H9 (cell line): ENCODE data around the gene MYT1. TPM values are rescaled to one million over a fixed set of nuclear protein-coding genes. Genes with fewer than 3 reads are reported as not detected.
A peak's percentile ranks its signal among the peaks of the same experiment; 100 is the strongest.

Source experiments
- DNase-seq: peaks from one replicate; pipeline ENCODE4 v3.0.0-alpha.2; 2017
- H2AFZ ChIP-seq: one replicate; pipeline ENCODE4 v1.6.1; 2013; ENCODE audit warnings: mild to moderate bottlenecking, low read length, control low read depth, moderate library complexity
- H2AK5ac ChIP-seq: 2 replicates; pipeline ENCODE4 v1.6.1; 2013; ENCODE audit warnings: low read length, control low read depth, mixed read lengths; ENCODE audit not compliant: insufficient read length
- H2BK120ac ChIP-seq: one replicate; pipeline ENCODE4 v1.6.1; 2013; ENCODE audit warnings: low read depth, mild to moderate bottlenecking, low read length, control low read depth, inconsistent platforms; ENCODE audit not compliant: poor library complexity, severe bottlenecking
- H2BK12ac ChIP-seq: 2 replicates; pipeline ENCODE4 v1.6.1; 2013; ENCODE audit warnings: low read length, control low read depth, mixed read lengths, low read depth; ENCODE audit not compliant: insufficient read length
- H2BK15ac ChIP-seq: 2 replicates; pipeline ENCODE4 v1.6.1; 2013; ENCODE audit warnings: low read depth, low read length, control low read depth
- H2BK20ac ChIP-seq: one replicate; pipeline ENCODE4 v1.6.1; 2013; ENCODE audit warnings: low read depth, mild to moderate bottlenecking, low read length, control low read depth, inconsistent platforms; ENCODE audit not compliant: poor library complexity, severe bottlenecking
- H2BK5ac ChIP-seq: 2 replicates; pipeline ENCODE4 v1.6.1; 2013; ENCODE audit warnings: low read length, control low read depth, mixed read lengths; ENCODE audit not compliant: insufficient read length
- H3K14ac ChIP-seq: 2 replicates; pipeline ENCODE4 v1.6.1; 2013; ENCODE audit warnings: low read length, control low read depth; ENCODE audit not compliant: insufficient read depth
- H3K18ac ChIP-seq: 2 replicates; pipeline ENCODE4 v1.6.1; 2013; ENCODE audit warnings: low read depth, mild to moderate bottlenecking, mixed read lengths, low read length, control low read depth; ENCODE audit not compliant: insufficient read length
- H3K23ac ChIP-seq: 2 replicates; pipeline ENCODE4 v1.6.1; 2013; ENCODE audit warnings: low read length, control low read depth, mixed read lengths, low read depth; ENCODE audit not compliant: insufficient read length
- H3K23me2 ChIP-seq: 2 replicates; pipeline ENCODE4 v1.6.1; 2013; ENCODE audit warnings: low read depth, mild to moderate bottlenecking, mixed read lengths, low read length, control low read depth; ENCODE audit not compliant: insufficient read length, poor library complexity, severe bottlenecking
- H3K27ac ChIP-seq: 2 replicates; pipeline ENCODE4 v1.5.1; 2013; ENCODE audit warnings: low read length, control low read depth, mixed read lengths, low read depth; ENCODE audit not compliant: insufficient read length
- H3K27me3 ChIP-seq: 2 replicates; pipeline ENCODE4 v1.6.1; 2013; ENCODE audit warnings: low read length, control low read depth, inconsistent platforms; ENCODE audit not compliant: insufficient read depth
- H3K4ac ChIP-seq: 2 replicates; pipeline ENCODE4 v1.6.1; 2013; ENCODE audit warnings: low read depth, mild to moderate bottlenecking, control low read depth, inconsistent platforms, low read length, moderate library complexity
- H3K4me1 ChIP-seq: 2 replicates; pipeline ENCODE4 v1.6.1; 2013; ENCODE audit warnings: low read length, control low read depth, inconsistent platforms; ENCODE audit not compliant: insufficient read depth
- H3K4me2 ChIP-seq: 2 replicates; pipeline ENCODE4 v1.6.1; 2013; ENCODE audit warnings: low read length, control low read depth, mixed read lengths; ENCODE audit not compliant: insufficient read length, insufficient read depth
- H3K56ac ChIP-seq: 2 replicates; pipeline ENCODE4 v1.6.1; 2013; ENCODE audit warnings: low read depth, mild to moderate bottlenecking, mixed read lengths, low read length, control low read depth; ENCODE audit not compliant: insufficient read length
- H3K79me1 ChIP-seq: 2 replicates; pipeline ENCODE4 v1.6.1; 2013; ENCODE audit warnings: low read depth, mild to moderate bottlenecking, moderate library complexity, low read length, control low read depth, inconsistent platforms; ENCODE audit not compliant: insufficient read depth, poor library complexity, severe bottlenecking
- H3K79me2 ChIP-seq: 2 replicates; pipeline ENCODE4 v1.6.1; 2013; ENCODE audit warnings: low read length, control low read depth, inconsistent platforms; ENCODE audit not compliant: insufficient read depth
- H3K9ac ChIP-seq: 2 replicates; pipeline ENCODE4 v1.6.1; 2013; ENCODE audit warnings: low read length, control low read depth, mixed read lengths; ENCODE audit not compliant: insufficient read length; ENCODE audit errors: extremely low read depth
- H3K9me3 ChIP-seq: one replicate; pipeline ENCODE4 v1.6.1; 2013; ENCODE audit warnings: low read depth, low read length, inconsistent platforms; ENCODE audit not compliant: control insufficient read depth
- H3T11ph ChIP-seq: one replicate; pipeline ENCODE4 v1.6.1; 2013; ENCODE audit warnings: mild to moderate bottlenecking, low read length, control low read depth, inconsistent platforms
- H4K20me1 ChIP-seq: one replicate; pipeline ENCODE4 v1.6.1; 2013; ENCODE audit not compliant: control insufficient read depth, insufficient read length, insufficient read depth
- H4K5ac ChIP-seq: 2 replicates; pipeline ENCODE4 v1.6.1; 2013; ENCODE audit warnings: low read depth, mild to moderate bottlenecking, mixed read lengths, low read length, control low read depth; ENCODE audit not compliant: insufficient read length
- H4K8ac ChIP-seq: replicated peaks from 2 replicates; pipeline ENCODE4 v1.6.1; 2013; ENCODE audit warnings: low read length, control low read depth, mixed read lengths, low read depth; ENCODE audit not compliant: insufficient read length
- H4K91ac ChIP-seq: 2 replicates; pipeline ENCODE4 v1.6.1; 2013; ENCODE audit warnings: low read depth, mild to moderate bottlenecking, moderate library complexity, mixed read lengths, low read length, control low read depth; ENCODE audit not compliant: insufficient read length
- H3K27ac Mint-ChIP-seq, 3 experiments: 2 replicates in 2 of 3; 3 replicates in 1 of 3; pipeline ENCODE4 v1.8.0; 2020 to 2021; ENCODE audit warnings: mixed read lengths in 3 of 3, mild to moderate bottlenecking in 1 of 3, moderate library complexity in 1 of 3
- H3K27me3 Mint-ChIP-seq: 2 replicates; pipeline ENCODE4 v1.8.0; 2021; ENCODE audit warnings: low read depth, mild to moderate bottlenecking, moderate library complexity, mixed read lengths
- H3K36me3 Mint-ChIP-seq, 3 experiments: 2 replicates in 2 of 3; 3 replicates in 1 of 3; pipeline ENCODE4 v1.8.0; 2020 to 2021; ENCODE audit warnings: low read depth in 3 of 3, mixed read lengths in 3 of 3; ENCODE audit not compliant: insufficient read depth in 1 of 3
- H3K4me1 Mint-ChIP-seq, 2 experiments: 2 replicates each; pipeline ENCODE4 v1.8.0; 2020; ENCODE audit warnings: mixed read lengths in 2 of 2
- H3K4me3 Mint-ChIP-seq, 2 experiments: 2 replicates in 1 of 2; 3 replicates in 1 of 2; pipeline ENCODE4 v1.8.0; 2020 to 2021; ENCODE audit warnings: mild to moderate bottlenecking in 2 of 2, mixed read lengths in 2 of 2, moderate library complexity in 1 of 2
- H3K9me3 Mint-ChIP-seq, 2 experiments: 2 replicates in 1 of 2; 3 replicates in 1 of 2; pipeline ENCODE4 v1.8.0; 2020; ENCODE audit warnings: mild to moderate bottlenecking in 2 of 2, mixed read lengths in 2 of 2, moderate library complexity in 1 of 2
- CTCF ChIP-seq: fragments of 200-600 bp; sonication (generic); conservative IDR thresholded peaks from 3 replicates; pipeline ENCODE4 v1.8.0; 2021; ENCODE audit warnings: antibody characterized with exemption, mild to moderate bottlenecking
- WGBS: extraction: QIAGEN DNeasy Blood & Tissue Kit; methylation state at CpG from one replicate; pipeline ENCODE4 v1.1.7; 2013; ENCODE audit warnings: missing lambda C conversion rate, low lambda C conversion rate, mixed read lengths; ENCODE audit not compliant: insufficient read length; ENCODE audit errors: extremely low coverage; 5-methylcytosine and 5-hydroxymethylcytosine counted together
- total RNA-seq: library from RNA; stranded (reverse); gene quantifications from 2 replicates; pipeline ENCODE4 v1.2.1, GENCODE V29; 2021

MYT1 gene
- total RNA-seq, 1 experiment from 2014 or later = 0.79 TPM

- Mint-ChIP-seq H3K9me3 (no peaks in the 10 kb centered on the region), H3K4me3 (no peak overlapping the region; a peak in 1 of 5 replicates), H3K27me3 (peaks cover 38% of the 10 kb centered on the region), H3K36me3 (no peaks in the 10 kb centered on the region), H3K27ac (peak overlapping the region in 2 of 3 experiments; percentile 53 to 94; a peak in 3 of 7 replicates), H3K4me1 (peaks cover 48 to 53% of the 10 kb centered on the region in 2 experiments)
- no peak overlapping the region for H4K8ac ChIP-seq
- H3K9ac ChIP-seq = no peak overlapping the region
- H3K4me2 ChIP-seq = no peak overlapping the region
- no peak overlapping the region for H2BK12ac ChIP-seq
- no peak overlapping the region for H2BK15ac ChIP-seq
- DNase-seq = no peak
- no peaks in the 10 kb centered on the region for H4K20me1 ChIP-seq
- no peak overlapping the region for H2AFZ ChIP-seq
- no peaks in the 10 kb centered on the region; the same call in 1 of the 2 replicates for H3K27me3 ChIP-seq
- no peak overlapping the region for H2BK120ac ChIP-seq
- no peaks in the 10 kb centered on the region for H3K23me2 ChIP-seq
- H3K56ac ChIP-seq = no peak overlapping the region
- H2BK20ac ChIP-seq = no peak overlapping the region
- no peak overlapping the region for H2BK5ac ChIP-seq
- peaks cover 4% of the 10 kb centered on the region; the same call in 1 of the 2 replicates for H3K4me1 ChIP-seq
- no peak overlapping the region for H3K27ac ChIP-seq
- no peak overlapping the region for H2AK5ac ChIP-seq
- H3K14ac ChIP-seq = no peak overlapping the region
- no peaks in the 10 kb centered on the region for H3K9me3 ChIP-seq
- H4K91ac ChIP-seq = no peak overlapping the region
- no peak overlapping the region for H4K5ac ChIP-seq
- H3K79me2 ChIP-seq = no peaks in the 10 kb centered on the region
- no CpG with 5 or more reads among the region's 9 CpGs for WGBS
- TF ChIP-seq CTCF = no peak
- H3T11ph ChIP-seq = no peak overlapping the region
- H3K4ac ChIP-seq = no peak overlapping the region
- no peaks in the 10 kb centered on the region for H3K79me1 ChIP-seq
- no peak overlapping the region for H3K18ac ChIP-seq
- no peak overlapping the region for H3K23ac ChIP-seq
Observed at GRCh38 chr20:64158346-64159285, 5.6 kb upstream of the MYT1 start.
